ENCODE data around the gene DTX3L.

The DTX3L gene

GRCh38 chr3:122608916-122609315, 44.8 kb downstream of the DTX3L start:
- DNase-seq, result no peak

GRCh38 chr3:122609798-122610559, 45.8 kb downstream of the DTX3L start:
- DNase-seq, result no peak

- no peak for DNase-seq
These were observed 48.6 kb downstream of the DTX3L start for GRCh38 chr3:122612696-122613095.

- no peak for DNase-seq
These were observed 51.2 kb downstream of the DTX3L start for GRCh38 chr3:122615303-122615702.

DNA sequence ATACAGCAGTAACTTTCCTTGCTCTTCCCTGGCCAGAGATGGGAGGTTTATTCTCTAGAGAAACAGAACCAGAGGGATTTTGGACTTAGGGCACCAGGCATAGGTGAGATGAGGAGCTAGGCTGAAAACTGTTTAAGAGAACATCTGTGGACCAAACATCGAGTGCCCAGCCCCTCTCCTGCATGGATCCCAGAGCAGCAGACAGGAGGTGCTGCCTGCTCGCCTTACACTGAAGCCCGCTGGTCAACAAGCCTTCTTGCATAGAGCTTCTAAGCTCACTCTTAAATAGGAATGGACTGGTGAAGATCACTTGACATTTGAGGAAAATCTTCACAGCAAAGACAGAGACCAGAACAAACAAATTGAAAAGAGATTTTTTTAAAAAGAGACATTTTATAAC, 54.5 kb downstream of the DTX3L start:
- DNase-seq, result no peak

DNA sequence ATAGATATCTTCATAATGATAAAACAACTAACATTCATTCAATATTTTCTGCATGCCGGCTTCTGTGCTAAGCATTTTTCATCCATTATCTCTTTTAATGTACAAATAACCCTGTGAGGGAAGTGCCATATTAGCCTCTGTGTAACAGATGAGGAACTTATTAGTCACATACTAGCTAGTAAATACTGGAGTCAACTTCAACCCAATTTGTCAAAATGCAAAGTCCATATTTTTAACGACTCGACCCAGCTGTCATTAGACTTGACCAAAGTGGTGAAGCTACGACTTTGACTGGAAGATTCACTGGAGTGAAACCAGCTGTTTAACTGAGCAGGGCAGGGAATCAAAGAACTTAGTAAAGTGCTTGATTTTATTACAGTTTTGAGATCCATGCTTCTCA, 54.9 kb downstream of the DTX3L start:
- DNase-seq, result no peak

DNA sequence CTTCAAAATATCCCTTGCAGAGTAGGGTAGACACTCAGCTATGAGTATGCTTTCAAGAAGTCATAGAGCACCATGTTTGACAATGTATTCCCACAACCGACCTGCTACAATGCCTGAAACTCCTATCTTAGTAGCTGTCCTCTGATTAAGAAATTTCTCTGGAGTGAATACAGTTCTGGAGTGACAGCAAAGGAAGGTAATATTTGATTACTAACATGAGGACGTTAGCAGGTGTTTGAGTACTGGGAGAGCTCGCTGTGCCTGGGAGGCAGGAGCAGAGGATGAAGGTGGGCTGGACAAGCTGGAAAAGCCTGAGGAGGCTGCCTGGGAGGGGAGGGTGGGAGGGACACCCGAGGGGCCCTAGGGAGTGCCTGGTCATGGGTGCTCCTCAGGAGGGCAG, 56.3 kb downstream of the DTX3L start:
- no peak for DNase-seq

DNA sequence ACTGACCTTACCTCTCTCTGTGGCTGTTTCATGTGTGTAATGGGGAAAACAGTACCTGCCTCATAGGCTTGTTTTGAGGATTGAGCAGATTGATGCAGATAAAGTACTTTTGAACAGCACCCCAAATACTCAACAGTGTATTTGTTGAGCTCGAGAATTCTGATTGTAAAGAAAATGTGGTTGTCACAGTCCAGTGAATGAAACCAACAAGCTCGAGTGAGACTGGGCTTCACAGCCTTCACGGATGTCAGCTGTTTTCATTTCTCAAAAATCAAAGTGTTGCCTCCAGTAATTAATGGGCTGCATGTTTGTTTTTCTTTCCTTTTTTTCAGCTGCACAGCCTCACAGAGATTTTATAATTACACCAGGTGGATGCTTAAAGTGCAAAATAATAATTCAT, 57.0 kb downstream of the DTX3L start:
- no peak for DNase-seq

- no peak for DNase-seq
These were observed 59.1 kb downstream of the DTX3L start for GRCh38 chr3:122623031-122623829.
